Testis (tissue), 3 donors: Measurements from ENCODE around the gene ZNF25. TPM values are rescaled to one million over a fixed set of nuclear protein-coding genes. Genes with fewer than 3 reads are reported as not detected.
A peak's percentile ranks its signal among the peaks of the same experiment; 100 is the strongest.

Source experiments
- DNase-seq: peaks from one replicate; pipeline ENCODE4 v3.0.0-alpha.2; 2019
- H3K27ac ChIP-seq, 2 donors: fragments of 200-600 bp; sonication (generic); one replicate each; pipeline ENCODE4 v1.5.1; 2019
- H3K27me3 ChIP-seq: fragments of 200-600 bp; sonication (generic); one replicate; pipeline ENCODE4 v1.5.1; 2019
- H3K36me3 ChIP-seq: fragments of 200-600 bp; sonication (generic); one replicate; pipeline ENCODE4 v1.5.1; 2017; ENCODE audit warnings: low read depth; ENCODE audit errors: missing control alignments
- H3K4me1 ChIP-seq: fragments of 200-600 bp; sonication (generic); one replicate; pipeline ENCODE4 v1.5.1; 2019
- H3K4me3 ChIP-seq, 2 donors: fragments of 200-600 bp; sonication (generic); one replicate each; pipeline ENCODE4 v1.5.1; 2017 to 2019
- H3K9me3 ChIP-seq: fragments of 200-600 bp; sonication (generic); one replicate; pipeline ENCODE4 v1.5.1; 2017
- POLR2A ChIP-seq: fragments of 450-650 bp; IDR thresholded peaks from one replicate; pipeline ENCODE4 v1.6.1; 2017; ENCODE audit warnings: antibody characterized with exemption, mild to moderate bottlenecking, moderate library complexity
- WGBS, 2 donors: methylation state at CpG; one replicate each; pipeline ENCODE4 v1.1.5; 2018; 5-methylcytosine and 5-hydroxymethylcytosine counted together
- intact Hi-C: fragments of 100-400 bp; cut with DNase I; formaldehyde crosslinking; loops from one replicate; pipeline ENCODE4 v1.15.1; 2023; ENCODE audit warnings: low total_unique reads
- polyA plus RNA-seq: library from polyadenylated mRNA; stranded (reverse); fragments of 350-450 nt; fragmentation: Illumina TruSeq; extraction: RNeasy Lipid Tissue Mini Kit (QIAGEN cat#74804); gene quantifications from one replicate; pipeline ENCODE4 v1.2.3, GENCODE V29; 2014; ENCODE audit warnings: low read depth, low replicate concordance; ENCODE audit not compliant: insufficient read depth
- total RNA-seq, 2 donors: library from RNA; depleted of rRNA; stranded (reverse); fragments of >200 nt; gene quantifications; one replicate each; pipeline ENCODE4 v1.2.3, GENCODE V29; 2016
- TF ChIP-seq, protein P1 (sequence below), 3 experiments: fragments of 450-650 bp in 2 of 3; fragments of 200-600 bp in 1 of 3; sonication (generic) in 1 of 3; IDR thresholded peaks; one replicate each; pipeline ENCODE4 v1.5.1; 2016 to 2019; ENCODE audit warnings: antibody characterized with exemption in 3 of 3, mild to moderate bottlenecking in 2 of 3, moderate library complexity in 1 of 3

Gene ZNF25
- total and polyA plus RNA-seq, 3 donors from 2014 or later, result 9.5 to 12.7 (median 10.5) TPM

DNA sequence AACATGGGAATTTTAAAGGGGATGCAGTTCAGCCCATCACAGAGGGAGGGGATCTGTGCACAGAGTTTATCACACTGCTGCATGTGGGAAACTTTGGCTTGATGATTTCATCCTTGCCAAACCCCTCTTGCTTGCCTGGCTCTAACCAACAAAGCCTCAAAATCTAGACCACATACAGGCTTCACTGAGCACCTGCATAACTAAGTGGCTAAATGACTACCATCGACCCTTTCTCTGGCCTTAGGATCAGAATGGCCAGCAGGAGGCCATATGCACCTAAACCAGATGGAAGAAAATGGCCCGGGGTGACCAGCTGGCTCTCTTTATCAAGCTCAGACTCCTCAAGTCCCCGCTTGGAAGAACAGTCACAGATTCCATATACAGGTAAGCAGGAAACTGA, 15.6 kb upstream of the ZNF25 start:
- TF ChIP-seq, protein P1, sequence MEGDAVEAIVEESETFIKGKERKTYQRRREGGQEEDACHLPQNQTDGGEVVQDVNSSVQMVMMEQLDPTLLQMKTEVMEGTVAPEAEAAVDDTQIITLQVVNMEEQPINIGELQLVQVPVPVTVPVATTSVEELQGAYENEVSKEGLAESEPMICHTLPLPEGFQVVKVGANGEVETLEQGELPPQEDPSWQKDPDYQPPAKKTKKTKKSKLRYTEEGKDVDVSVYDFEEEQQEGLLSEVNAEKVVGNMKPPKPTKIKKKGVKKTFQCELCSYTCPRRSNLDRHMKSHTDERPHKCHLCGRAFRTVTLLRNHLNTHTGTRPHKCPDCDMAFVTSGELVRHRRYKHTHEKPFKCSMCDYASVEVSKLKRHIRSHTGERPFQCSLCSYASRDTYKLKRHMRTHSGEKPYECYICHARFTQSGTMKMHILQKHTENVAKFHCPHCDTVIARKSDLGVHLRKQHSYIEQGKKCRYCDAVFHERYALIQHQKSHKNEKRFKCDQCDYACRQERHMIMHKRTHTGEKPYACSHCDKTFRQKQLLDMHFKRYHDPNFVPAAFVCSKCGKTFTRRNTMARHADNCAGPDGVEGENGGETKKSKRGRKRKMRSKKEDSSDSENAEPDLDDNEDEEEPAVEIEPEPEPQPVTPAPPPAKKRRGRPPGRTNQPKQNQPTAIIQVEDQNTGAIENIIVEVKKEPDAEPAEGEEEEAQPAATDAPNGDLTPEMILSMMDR (IDR thresholded peaks at IDR 0.05), result no peak
- TF ChIP-seq POLR2A, result no peak
- 72 to 84% methylated on average over 3 of the region's 3 CpGs for WGBS, 2 donors
- H3K9me3 ChIP-seq, result no peaks in the 10 kb centered on the region
- H3K27ac ChIP-seq, result no peak overlapping the region
- no peaks in the 10 kb centered on the region for H3K4me1 ChIP-seq
- no peaks in the 10 kb centered on the region for H3K36me3 ChIP-seq
- no peaks in the 10 kb centered on the region for H3K27me3 ChIP-seq
- intact Hi-C loops, result no loop called here
- no peak overlapping the region for H3K4me3 ChIP-seq
- DNase-seq, result no peak

DNA sequence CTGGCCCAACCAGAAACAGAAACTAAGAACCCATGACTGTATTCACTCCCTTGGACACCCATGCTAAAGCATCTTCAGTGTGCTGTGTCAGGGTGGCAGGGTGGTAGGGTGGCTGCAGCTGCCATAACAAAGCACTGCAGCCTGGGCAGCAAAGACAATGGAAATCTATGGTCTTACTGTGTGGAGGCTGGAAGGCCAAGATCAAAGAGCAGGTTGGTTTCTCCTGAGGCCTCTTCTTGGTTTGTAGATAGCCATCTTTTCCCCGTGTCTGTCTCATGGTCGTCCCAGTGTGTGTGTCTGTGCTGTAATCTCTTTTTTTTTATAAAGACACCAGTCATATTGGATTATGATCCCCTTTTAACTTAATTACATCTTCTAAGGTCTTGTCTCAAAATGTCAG, 15.2 kb upstream of the ZNF25 start:
- WGBS, 2 donors, result 82 to 88% methylated on average over 2 of the region's 2 CpGs
- Histone ChIP-seq H3K27ac (no peak overlapping the region), H3K4me3 (no peak overlapping the region), H3K9me3 (no peaks in the 10 kb centered on the region), H3K36me3 (no peaks in the 10 kb centered on the region), H3K4me1 (no peaks in the 10 kb centered on the region), H3K27me3 (no peaks in the 10 kb centered on the region)
- no peak for DNase-seq
- intact Hi-C loops, result no loop called here
- no peak for TF ChIP-seq POLR2A
- TF ChIP-seq, protein P1 (IDR thresholded peaks at IDR 0.05), result no peak

DNA sequence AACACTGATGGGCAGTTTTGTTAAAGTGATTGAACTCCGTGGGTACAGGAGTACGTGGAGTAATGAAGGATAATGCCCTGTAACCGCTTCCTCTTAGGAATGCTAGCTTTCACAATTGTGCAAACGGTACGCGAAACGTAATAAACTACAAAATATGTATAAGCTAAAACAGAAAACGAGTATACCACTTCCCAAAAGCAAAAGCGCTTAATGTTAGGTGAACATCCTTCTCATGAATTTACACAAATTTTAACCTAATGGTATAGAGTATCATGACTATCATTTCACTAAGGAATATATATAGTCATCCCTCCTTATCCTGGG, 395 bp upstream of the ZNF25 start:
- Histone ChIP-seq H3K4me1 (peaks cover 5% of the 10 kb centered on the region), H3K36me3 (no peaks in the 10 kb centered on the region), H3K27ac (peak overlapping the region; percentile 89 to 99), H3K27me3 (no peaks in the 10 kb centered on the region), H3K4me3 (peak overlapping the region; percentile 71 to 96), H3K9me3 (no peaks in the 10 kb centered on the region)
- no peak for TF ChIP-seq POLR2A
- TF ChIP-seq, protein P1 (IDR thresholded peaks at IDR 0.05), result no peak
- 8 to 17% methylated on average over 9 of the region's 9 CpGs for WGBS, 2 donors
- intact Hi-C loops, result no loop called here
- DNase-seq, result no peak

DNA sequence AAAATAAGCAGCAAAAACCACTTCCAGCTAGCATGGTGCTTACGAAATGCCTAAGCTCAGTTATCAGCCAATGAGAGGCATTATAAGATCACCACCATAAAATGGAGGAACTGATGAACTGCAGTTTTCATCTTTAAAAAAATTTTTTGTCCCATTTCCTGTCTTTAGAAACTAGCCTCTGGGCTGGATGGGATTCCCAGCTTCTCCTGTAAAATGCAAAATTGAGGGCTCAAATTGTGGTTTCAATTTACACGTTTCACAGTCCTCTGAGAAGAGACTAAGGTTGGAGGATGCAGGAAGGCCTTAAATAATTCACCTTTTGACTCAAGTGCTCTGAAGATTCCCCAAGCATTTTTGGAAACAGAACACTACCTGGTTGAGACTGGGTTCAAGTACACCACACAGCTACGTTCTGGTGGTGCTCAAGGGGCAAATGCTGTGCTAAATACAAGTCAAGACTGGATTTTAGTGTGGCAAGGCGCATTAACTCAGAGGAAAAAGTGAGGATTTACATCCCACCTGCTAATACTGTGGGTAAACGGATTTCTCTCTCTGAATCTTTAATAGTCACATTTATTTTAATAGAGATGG, 951 bp downstream of the ZNF25 start:
- peaks cover 5% of the 10 kb centered on the region for H3K4me1 ChIP-seq
- no peak for TF ChIP-seq POLR2A
- TF ChIP-seq, protein P1 (IDR thresholded peaks at IDR 0.05), result no peak
- no peaks in the 10 kb centered on the region for H3K9me3 ChIP-seq
- H3K4me3 ChIP-seq, result peak overlapping the region; percentile 71 to 96
- peak; percentile 25 for DNase-seq
- H3K27ac ChIP-seq, result peak overlapping the region; percentile 89 to 99
- intact Hi-C loops, result no loop called here
- no peaks in the 10 kb centered on the region for H3K36me3 ChIP-seq
- 8 to 13% methylated on average over 5 of the region's 5 CpGs for WGBS, 2 donors
- H3K27me3 ChIP-seq, result no peaks in the 10 kb centered on the region

DNA sequence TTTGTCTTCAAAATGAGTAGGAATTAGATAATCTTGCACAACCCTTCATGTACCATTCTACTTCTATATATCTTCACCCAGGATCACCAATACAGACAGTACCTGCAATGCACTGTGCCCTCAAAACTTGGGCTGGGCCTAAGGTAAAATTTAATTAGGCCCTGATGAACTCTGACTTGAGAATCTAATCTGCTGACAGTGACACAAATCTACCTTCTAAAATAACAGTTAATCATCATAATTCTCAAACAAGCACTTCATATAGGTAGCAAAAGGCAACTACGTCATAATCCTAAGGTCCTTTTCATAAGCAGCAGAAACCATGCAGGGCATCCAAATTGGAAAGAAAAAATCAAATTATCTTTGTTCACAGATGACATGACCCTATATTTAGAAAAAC, 4.1 kb downstream of the ZNF25 start:
- H3K4me1 ChIP-seq, result peaks cover 5% of the 10 kb centered on the region
- no peaks in the 10 kb centered on the region for H3K9me3 ChIP-seq
- no peak overlapping the region for H3K4me3 ChIP-seq
- no peak for TF ChIP-seq POLR2A
- TF ChIP-seq, protein P1 (IDR thresholded peaks at IDR 0.05), result no peak
- 89 to 96% methylated on average over 1 of the region's 1 CpG for WGBS, 2 donors
- DNase-seq, result no peak
- no peak overlapping the region for H3K27ac ChIP-seq
- intact Hi-C loops, result no loop called here
- H3K27me3 ChIP-seq, result no peaks in the 10 kb centered on the region
- H3K36me3 ChIP-seq, result no peaks in the 10 kb centered on the region
